ENCODE data around the gene RASGRP2. TPM values are rescaled to one million over a fixed set of nuclear protein-coding genes. Genes with fewer than 3 reads are reported as not detected.
"Not testable (repeated sequence)": the region's sequence is repeated elsewhere in the genome, so short reads cannot be mapped to it uniquely, and the experiment has no call there.

The RASGRP2 gene
- total RNA-seq, 1 donor from 2014 or later: 20.9 TPM

- peaks cover 8% of the 10 kb centered on the region for H3K4me1 Mint-ChIP-seq (ENCODE audit: low read depth)
- H3K9me3 Mint-ChIP-seq: no peaks in the 10 kb centered on the region
- no peaks in the 10 kb centered on the region for H3K36me3 Mint-ChIP-seq (ENCODE audit: low read depth)
- no peak overlapping the region for H3K4me3 Mint-ChIP-seq (ENCODE audit: low read depth)
- no peak overlapping the region for H3K27ac Mint-ChIP-seq
- DNase-seq (ENCODE audit: low spot score): no peak
- intact Hi-C loops (cut with micrococcal nuclease): no loop called here
- peaks cover 75% of the 10 kb centered on the region for H3K27me3 Mint-ChIP-seq (ENCODE audit: low read depth)
Measured at GRCh38 chr11:64715110-64715509, 28.8 kb downstream of the RASGRP2 start.

- DNase-seq (ENCODE audit: low spot score): no peak
- Mint-ChIP-seq H3K36me3 (ENCODE audit: low read depth) (no peaks in the 10 kb centered on the region), H3K4me3 (ENCODE audit: low read depth) (no peak overlapping the region), H3K9me3 (no peaks in the 10 kb centered on the region), H3K27ac (no peak overlapping the region), H3K4me1 (ENCODE audit: low read depth) (peaks cover 8% of the 10 kb centered on the region), H3K27me3 (ENCODE audit: low read depth) (peaks cover 73% of the 10 kb centered on the region)
- intact Hi-C loops (cut with micrococcal nuclease): no loop called here
Measured at GRCh38 chr11:64714666-64715065, 29.3 kb downstream of the RASGRP2 start.

- no peaks in the 10 kb centered on the region for H3K9me3 Mint-ChIP-seq
- peaks cover 72% of the 10 kb centered on the region for H3K27me3 Mint-ChIP-seq (ENCODE audit: low read depth)
- H3K27ac Mint-ChIP-seq: no peak overlapping the region
- intact Hi-C loops (cut with micrococcal nuclease): no loop called here
- no peak overlapping the region for H3K4me3 Mint-ChIP-seq (ENCODE audit: low read depth)
- H3K36me3 Mint-ChIP-seq (ENCODE audit: low read depth): no peaks in the 10 kb centered on the region
- peaks cover 8% of the 10 kb centered on the region for H3K4me1 Mint-ChIP-seq (ENCODE audit: low read depth)
- no peak for DNase-seq (ENCODE audit: low spot score)
Measured at GRCh38 chr11:64713781-64714363, 30.1 kb downstream of the RASGRP2 start.

DNA sequence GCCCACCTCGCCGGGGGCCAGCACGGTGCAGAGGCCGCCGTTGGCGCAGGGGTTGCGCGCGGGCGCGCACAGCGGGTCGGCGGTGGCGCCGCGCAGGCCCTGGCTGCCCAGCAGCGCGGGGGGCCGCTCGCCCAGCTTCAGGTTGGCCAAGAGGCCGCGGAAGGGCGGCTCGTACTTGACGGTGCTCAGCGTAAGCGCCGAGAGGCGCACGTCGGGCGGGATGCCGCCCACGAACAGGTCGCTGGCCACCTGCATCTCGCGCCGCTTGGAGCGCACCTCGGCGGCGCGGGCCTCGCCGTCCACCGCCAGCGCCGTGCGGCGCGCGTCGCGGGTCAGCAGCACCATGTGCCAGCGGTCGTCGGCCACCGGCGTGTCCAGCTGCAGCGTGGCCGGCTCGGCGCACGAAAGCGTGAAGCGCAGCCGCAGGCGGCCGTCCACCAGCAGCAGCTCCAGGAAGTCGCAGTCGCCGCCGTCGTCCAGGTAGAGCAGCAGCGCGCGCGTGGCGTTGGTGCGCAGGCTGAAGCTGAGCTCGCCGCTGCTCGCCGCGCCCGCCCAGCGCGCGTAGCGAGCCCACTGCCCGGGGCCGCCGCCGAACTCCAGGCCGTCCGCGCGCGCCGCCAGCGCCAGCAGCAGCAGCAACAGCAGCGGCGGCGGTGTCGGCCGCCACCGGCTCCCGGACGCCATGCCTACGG lies 30.8 kb downstream of the RASGRP2 start:
- no peak for DNase-seq (ENCODE audit: low spot score)
- H3K4me3 Mint-ChIP-seq (ENCODE audit: low read depth): no peak overlapping the region
- no peaks in the 10 kb centered on the region for H3K9me3 Mint-ChIP-seq
- no peaks in the 10 kb centered on the region for H3K36me3 Mint-ChIP-seq (ENCODE audit: low read depth)
- no peak overlapping the region for H3K27ac Mint-ChIP-seq
- peaks cover 69% of the 10 kb centered on the region for H3K27me3 Mint-ChIP-seq (ENCODE audit: low read depth)
- intact Hi-C loops (cut with micrococcal nuclease): no loop called here
- peaks cover 8% of the 10 kb centered on the region for H3K4me1 Mint-ChIP-seq (ENCODE audit: low read depth)

DNA sequence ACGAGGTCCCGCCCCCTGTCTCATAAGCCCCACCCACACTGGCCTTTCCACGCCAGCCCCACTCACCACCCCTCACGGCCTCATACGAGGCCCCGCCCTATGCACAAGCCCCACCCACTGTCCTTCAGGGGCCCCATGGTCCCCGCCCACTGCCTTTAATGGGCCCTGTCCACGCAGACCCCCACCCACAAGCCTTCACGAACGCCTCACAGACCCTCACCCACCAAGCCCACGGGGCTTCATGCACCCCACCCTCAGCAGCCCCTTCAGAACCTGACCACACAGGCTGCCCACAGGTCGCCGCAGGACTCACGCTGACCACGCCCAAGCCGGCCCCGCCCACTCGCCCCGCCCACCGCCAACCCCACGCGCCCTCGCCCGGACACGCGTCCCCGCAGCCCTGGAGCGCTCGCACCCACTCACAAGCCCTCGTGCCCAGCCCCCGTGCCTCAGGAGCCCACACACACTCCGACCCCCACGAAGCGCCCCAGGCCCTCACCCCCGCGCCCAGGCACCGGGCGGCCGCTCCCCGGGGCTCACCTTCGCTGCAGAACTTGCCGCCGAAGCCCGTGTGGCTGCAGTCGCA lies 31.4 kb downstream of the RASGRP2 start:
- no peaks in the 10 kb centered on the region for H3K36me3 Mint-ChIP-seq (ENCODE audit: low read depth)
- H3K4me3 Mint-ChIP-seq (ENCODE audit: low read depth): no peak overlapping the region
- H3K4me1 Mint-ChIP-seq (ENCODE audit: low read depth): peaks cover 8% of the 10 kb centered on the region
- intact Hi-C loops (cut with micrococcal nuclease): no loop called here
- no peak for DNase-seq (ENCODE audit: low spot score)
- peaks cover 69% of the 10 kb centered on the region for H3K27me3 Mint-ChIP-seq (ENCODE audit: low read depth)
- no peak overlapping the region for H3K27ac Mint-ChIP-seq
- no peaks in the 10 kb centered on the region for H3K9me3 Mint-ChIP-seq

DNA sequence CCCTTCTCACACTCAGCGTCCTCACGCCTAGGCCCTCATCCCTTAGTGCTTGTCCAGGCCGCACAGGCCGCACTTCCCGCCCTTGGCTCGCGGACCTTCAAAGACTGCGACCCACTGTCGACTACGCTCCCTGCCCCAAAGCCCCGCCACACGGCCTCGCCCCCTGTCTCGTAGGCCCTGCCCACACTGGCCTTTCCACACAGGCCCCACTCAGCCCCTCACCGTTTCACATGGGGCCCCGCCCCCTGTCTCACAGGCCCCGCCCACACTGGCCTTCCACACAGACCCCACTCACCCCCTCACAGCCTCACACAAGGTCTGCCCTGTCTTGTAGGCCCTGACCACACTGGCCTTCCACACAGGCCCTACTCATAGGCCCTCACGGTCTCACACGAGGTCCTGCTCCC lies 32.0 kb downstream of the RASGRP2 start:
- Mint-ChIP-seq H3K36me3 (ENCODE audit: low read depth) (no peaks in the 10 kb centered on the region), H3K27me3 (ENCODE audit: low read depth) (peaks cover 64% of the 10 kb centered on the region), H3K4me1 (ENCODE audit: low read depth) (peaks cover 8% of the 10 kb centered on the region), H3K27ac (no peak overlapping the region), H3K4me3 (ENCODE audit: low read depth) (no peak overlapping the region), H3K9me3 (no peaks in the 10 kb centered on the region)
- no peak for DNase-seq (ENCODE audit: low spot score)
- intact Hi-C loops (cut with micrococcal nuclease): no loop called here

- Mint-ChIP-seq H3K4me3 (ENCODE audit: low read depth) (no peak overlapping the region), H3K36me3 (ENCODE audit: low read depth) (no peaks in the 10 kb centered on the region), H3K27me3 (ENCODE audit: low read depth) (peaks cover 64% of the 10 kb centered on the region), H3K4me1 (ENCODE audit: low read depth) (peaks cover 8% of the 10 kb centered on the region), H3K9me3 (no peaks in the 10 kb centered on the region), H3K27ac (no peak overlapping the region)
- intact Hi-C loops (cut with micrococcal nuclease): no loop called here
- DNase-seq (ENCODE audit: low spot score): no peak
Measured at GRCh38 chr11:64711138-64711955, 32.6 kb downstream of the RASGRP2 start.

GRCh38 chr11:64710418-64711137 lies 33.4 kb downstream of the RASGRP2 start:
- DNase-seq (ENCODE audit: low spot score): no peak
- Mint-ChIP-seq H3K27ac (no peak overlapping the region), H3K4me3 (ENCODE audit: low read depth) (no peak overlapping the region), H3K4me1 (ENCODE audit: low read depth) (peaks cover 8% of the 10 kb centered on the region), H3K27me3 (ENCODE audit: low read depth) (peaks cover 60% of the 10 kb centered on the region), H3K9me3 (no peaks in the 10 kb centered on the region), H3K36me3 (ENCODE audit: low read depth) (no peaks in the 10 kb centered on the region)
- intact Hi-C loops (cut with micrococcal nuclease): no loop called here

- DNase-seq (ENCODE audit: low spot score): no peak
- H3K4me3 Mint-ChIP-seq (ENCODE audit: low read depth): no peak overlapping the region
- no peaks in the 10 kb centered on the region for H3K9me3 Mint-ChIP-seq
- peaks cover 39% of the 10 kb centered on the region for H3K27me3 Mint-ChIP-seq (ENCODE audit: low read depth)
- H3K36me3 Mint-ChIP-seq (ENCODE audit: low read depth): no peaks in the 10 kb centered on the region
- no peaks in the 10 kb centered on the region for H3K4me1 Mint-ChIP-seq (ENCODE audit: low read depth)
- intact Hi-C loops (cut with micrococcal nuclease): no loop called here
- H3K27ac Mint-ChIP-seq: no peak overlapping the region
Measured at GRCh38 chr11:64705501-64705900, 38.4 kb downstream of the RASGRP2 start.

DNA sequence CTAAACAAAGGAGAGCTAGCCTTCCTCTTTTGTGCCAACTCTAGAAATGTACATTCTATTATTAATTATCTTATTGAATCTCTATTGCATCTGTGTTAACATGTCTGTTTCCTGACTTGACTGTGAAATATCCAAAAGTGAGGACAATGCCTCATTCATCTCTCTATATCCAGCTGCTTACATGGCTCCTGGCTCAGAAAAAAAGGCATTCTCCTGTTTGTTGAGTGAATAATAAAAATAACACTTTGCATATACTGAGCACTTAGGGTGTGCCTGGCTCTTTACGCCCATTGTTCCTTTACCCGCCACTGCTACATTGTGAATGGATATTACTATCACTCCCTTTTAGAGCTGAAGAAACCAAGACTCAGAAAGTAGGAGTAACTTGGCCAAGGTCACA lies 40.9 kb downstream of the RASGRP2 start:
- no peaks in the 10 kb centered on the region for H3K9me3 Mint-ChIP-seq
- H3K27ac Mint-ChIP-seq: no peak overlapping the region
- H3K27me3 Mint-ChIP-seq (ENCODE audit: low read depth): peaks cover 30% of the 10 kb centered on the region
- no peaks in the 10 kb centered on the region for H3K4me1 Mint-ChIP-seq (ENCODE audit: low read depth)
- H3K4me3 Mint-ChIP-seq (ENCODE audit: low read depth): no peak overlapping the region
- DNase-seq (ENCODE audit: low spot score): no peak
- intact Hi-C loops (cut with micrococcal nuclease): no loop called here
- no peaks in the 10 kb centered on the region for H3K36me3 Mint-ChIP-seq (ENCODE audit: low read depth)

GRCh38 chr11:64701956-64702355 lies 42.0 kb downstream of the RASGRP2 start:
- DNase-seq (ENCODE audit: low spot score); H3K27ac Mint-ChIP-seq; intact Hi-C loops (cut with micrococcal nuclease); H3K4me1 Mint-ChIP-seq (ENCODE audit: low read depth); H3K9me3 Mint-ChIP-seq; H3K4me3 Mint-ChIP-seq (ENCODE audit: low read depth); H3K36me3 Mint-ChIP-seq (ENCODE audit: low read depth): not testable (repeated sequence)
- H3K27me3 Mint-ChIP-seq (ENCODE audit: low read depth): peaks cover 29% of the 10 kb centered on the region

DNA sequence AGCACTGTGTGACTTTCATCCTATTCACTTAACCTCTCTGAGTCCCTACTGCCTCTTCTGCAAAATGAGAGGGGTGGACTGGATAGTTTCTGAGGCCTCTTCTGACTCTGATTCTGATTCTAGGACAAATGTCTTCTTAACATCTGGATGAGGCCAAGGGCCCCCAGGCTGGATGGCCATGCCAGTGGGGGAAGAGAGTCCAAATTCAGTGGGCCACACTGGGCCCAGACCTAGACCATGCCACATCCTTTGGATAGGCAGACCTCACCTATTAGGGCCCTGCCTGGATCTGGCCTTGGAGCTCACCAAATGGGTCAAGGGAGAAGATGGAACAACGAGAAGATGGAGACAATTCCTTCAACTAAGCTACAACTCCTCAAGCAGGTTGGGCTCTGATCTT lies 45.5 kb downstream of the RASGRP2 start:
- no peak for DNase-seq (ENCODE audit: low spot score)
- no peak overlapping the region for H3K27ac Mint-ChIP-seq
- no peaks in the 10 kb centered on the region for H3K9me3 Mint-ChIP-seq
- H3K27me3 Mint-ChIP-seq (ENCODE audit: low read depth): peaks cover 38% of the 10 kb centered on the region
- H3K4me3 Mint-ChIP-seq (ENCODE audit: low read depth): no peak overlapping the region
- H3K36me3 Mint-ChIP-seq (ENCODE audit: low read depth): no peaks in the 10 kb centered on the region
- intact Hi-C loops (cut with micrococcal nuclease): no loop called here
- H3K4me1 Mint-ChIP-seq (ENCODE audit: low read depth): no peaks in the 10 kb centered on the region
